Left ventricle myocardium inferior (tissue), 1 donor: ENCODE measurements around the gene DNAAF1. TPM values are rescaled to one million over a fixed set of nuclear protein-coding genes. Genes with fewer than 3 reads are reported as not detected.
"Not testable (repeated sequence)": the region's sequence is repeated elsewhere in the genome, so short reads cannot be mapped to it uniquely, and the experiment has no call there.

Source experiments
- DNase-seq: peaks from one replicate; pipeline ENCODE4 v3.0.0-alpha.2; 2020
- H3K27ac ChIP-seq: fragments of 200-600 bp; replicated peaks from 2 replicates; pipeline ENCODE4 v1.8.0; 2021
- H3K27me3 ChIP-seq: fragments of 200-600 bp; 2 replicates; pipeline ENCODE4 v1.8.0; 2021; ENCODE audit warnings: low read depth
- H3K36me3 ChIP-seq: fragments of 200-600 bp; 2 replicates; pipeline ENCODE4 v1.8.0; 2021
- H3K4me1 ChIP-seq: fragments of 200-600 bp; 2 replicates; pipeline ENCODE4 v1.8.0; 2021
- H3K4me3 ChIP-seq: fragments of 200-600 bp; 2 replicates; pipeline ENCODE4 v1.8.0; 2021; ENCODE audit warnings: mild to moderate bottlenecking, moderate library complexity
- H3K9me3 ChIP-seq: fragments of 200-600 bp; replicated peaks from 2 replicates; pipeline ENCODE4 v1.8.0; 2021
- CTCF ChIP-seq: fragments of 200-600 bp; IDR thresholded peaks from 2 replicates; pipeline ENCODE4 v1.8.0; 2021; ENCODE audit warnings: antibody characterized with exemption, mild to moderate bottlenecking, borderline replicate concordance
- intact Hi-C: fragments of 100-400 bp; cut with micrococcal nuclease; formaldehyde crosslinking; loops from one replicate; pipeline ENCODE4 v1.11.0; 2022
- total RNA-seq: library from RNA; stranded (reverse); fragmentation: NEBNext Ultra II Directional; extraction: Animal tissue kit (Norgen Biotek cat#: 25700); gene quantifications from one replicate; pipeline ENCODE4 v1.2.1, GENCODE V29; 2021
- donor health status: DM: no; HTN: yes; CAD: no; lungs with severe emphysema.

Gene DNAAF1
- total RNA-seq, 1 donor from 2014 or later = 0.14 TPM

DNA sequence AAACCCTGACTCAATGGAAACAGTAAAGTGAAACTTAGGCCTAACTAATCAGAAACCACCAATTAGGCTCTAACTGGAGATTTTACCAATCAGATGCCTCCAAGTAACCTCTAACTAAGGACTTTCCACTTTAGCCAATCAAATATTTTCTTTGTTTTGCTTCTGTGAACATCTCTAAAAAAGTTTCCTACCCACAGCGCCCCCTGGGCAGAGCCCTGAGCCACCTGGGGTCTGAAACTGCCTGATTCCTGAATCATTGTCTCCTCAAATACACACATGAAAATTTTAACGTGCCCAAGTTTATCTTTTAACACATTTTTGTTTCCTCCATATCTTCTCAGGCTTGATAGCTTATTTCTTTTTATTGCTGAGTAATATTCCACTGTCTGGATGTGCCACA is 64.9 kb downstream of the DNAAF1 start:
- no peaks in the 10 kb centered on the region for H3K9me3 ChIP-seq
- no peak for DNase-seq
- no peaks in the 10 kb centered on the region for H3K36me3 ChIP-seq
- H3K27ac ChIP-seq = no peak overlapping the region
- H3K4me3 ChIP-seq = no peak overlapping the region
- intact Hi-C loops = no loop called here
- no peaks in the 10 kb centered on the region for H3K27me3 ChIP-seq
- TF ChIP-seq CTCF = no peak
- H3K4me1 ChIP-seq = peaks cover 8% of the 10 kb centered on the region

- H3K4me3 ChIP-seq = no peak overlapping the region
- H3K36me3 ChIP-seq = no peaks in the 10 kb centered on the region
- intact Hi-C loops = no loop called here
- H3K9me3 ChIP-seq = no peaks in the 10 kb centered on the region
- no peak for DNase-seq
- H3K27ac ChIP-seq = no peak overlapping the region
- TF ChIP-seq CTCF = no peak
- no peaks in the 10 kb centered on the region for H3K27me3 ChIP-seq
- peaks cover 9% of the 10 kb centered on the region for H3K4me1 ChIP-seq
Measured at GRCh38 chr16:84212154-84212553, 67.0 kb downstream of the DNAAF1 start.

DNA sequence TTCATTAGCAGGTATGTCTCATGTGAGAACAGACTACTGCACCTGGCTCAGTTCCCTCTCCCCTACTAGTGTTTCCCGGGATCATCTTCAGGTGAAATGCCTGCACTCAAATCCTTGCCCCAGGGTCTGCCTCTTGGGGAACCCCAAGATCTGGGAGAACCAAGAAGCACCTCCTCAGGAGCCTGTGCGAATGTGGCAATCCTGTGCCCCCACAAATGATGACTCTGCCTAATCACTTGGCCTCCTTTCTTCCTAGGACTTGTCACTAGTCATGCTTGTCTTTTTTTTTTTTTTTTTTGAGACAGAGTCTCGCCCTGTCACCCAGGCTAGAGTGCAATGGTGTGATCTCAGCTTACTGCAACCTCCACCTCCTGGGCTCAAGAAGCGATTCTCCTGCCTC is 67.5 kb downstream of the DNAAF1 start:
- H3K27me3 ChIP-seq = peaks cover under 1% of the 10 kb centered on the region
- no peaks in the 10 kb centered on the region for H3K36me3 ChIP-seq
- no peak for TF ChIP-seq CTCF
- no peaks in the 10 kb centered on the region for H3K9me3 ChIP-seq
- no peak overlapping the region for H3K4me3 ChIP-seq
- DNase-seq = no peak
- H3K27ac ChIP-seq = no peak overlapping the region
- peaks cover 9% of the 10 kb centered on the region for H3K4me1 ChIP-seq
- intact Hi-C loops = no loop called here

DNA sequence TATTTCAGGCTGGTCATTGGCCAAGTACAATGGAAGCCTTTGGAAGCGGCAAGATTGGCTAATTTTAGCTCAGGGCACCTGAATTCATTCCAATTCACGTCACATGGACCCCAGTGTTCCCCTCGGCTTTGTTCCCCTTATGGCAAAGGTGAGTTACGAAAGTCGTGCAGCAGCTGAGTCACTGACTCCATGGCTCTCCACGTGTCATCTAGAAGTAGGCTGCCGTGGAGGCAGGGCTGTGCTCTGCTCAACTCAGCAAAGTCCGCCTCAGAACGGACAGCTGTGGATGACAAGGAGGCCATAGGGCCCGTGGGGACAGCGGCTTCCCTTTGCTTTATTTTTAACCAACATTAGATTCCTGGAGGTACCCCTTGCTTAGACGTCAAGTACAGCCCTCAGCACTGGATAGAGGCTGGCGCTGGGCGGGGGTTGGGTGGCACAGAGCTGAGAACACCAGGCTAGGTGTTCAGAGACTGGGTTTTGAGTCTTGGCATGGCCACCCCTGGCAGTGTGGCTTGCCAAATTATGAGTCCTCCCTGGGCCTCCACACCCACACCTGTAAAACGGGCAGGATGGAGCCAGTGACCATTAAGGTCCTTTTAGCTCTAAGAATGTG is 69.5 kb downstream of the DNAAF1 start:
- Histone ChIP-seq H3K27me3 (peaks cover 3% of the 10 kb centered on the region), H3K4me1 (peaks cover 9% of the 10 kb centered on the region), H3K27ac (no peak overlapping the region), H3K4me3 (no peak overlapping the region), H3K36me3 (no peaks in the 10 kb centered on the region), H3K9me3 (no peaks in the 10 kb centered on the region)
- intact Hi-C loops = no loop called here
- TF ChIP-seq CTCF = no peak
- DNase-seq = no peak

GRCh38 chr16:84215531-84215930 is 70.4 kb downstream of the DNAAF1 start:
- no peaks in the 10 kb centered on the region for H3K36me3 ChIP-seq
- DNase-seq = no peak
- peaks cover 9% of the 10 kb centered on the region for H3K4me1 ChIP-seq
- no peak for TF ChIP-seq CTCF
- no peak overlapping the region for H3K4me3 ChIP-seq
- H3K9me3 ChIP-seq = no peaks in the 10 kb centered on the region
- intact Hi-C loops = no loop called here
- H3K27me3 ChIP-seq = peaks cover 3% of the 10 kb centered on the region
- H3K27ac ChIP-seq = no peak overlapping the region

DNA sequence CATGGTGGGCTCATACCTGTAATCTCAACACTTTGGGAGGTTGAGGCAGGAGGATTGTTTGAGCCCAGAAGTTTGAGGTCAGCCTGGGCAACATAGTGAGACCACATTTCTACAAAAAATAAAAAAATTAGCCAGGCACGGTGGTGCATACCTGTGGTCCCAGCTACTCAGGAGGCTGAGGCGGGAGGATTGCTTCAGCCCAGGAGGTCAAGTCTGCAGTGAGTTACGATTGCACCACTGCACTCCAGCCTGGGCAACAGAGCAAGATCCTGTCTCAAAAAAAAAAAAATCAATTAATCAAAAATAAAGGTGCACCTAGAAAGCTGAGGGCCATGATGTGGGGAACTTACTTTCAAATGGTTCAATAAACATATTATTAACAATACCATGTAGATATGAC is 71.0 kb downstream of the DNAAF1 start:
- DNase-seq, H3K27me3 ChIP-seq, H3K27ac ChIP-seq, intact Hi-C loops, H3K9me3 ChIP-seq, H3K4me1 ChIP-seq, H3K4me3 ChIP-seq, H3K36me3 ChIP-seq: not testable (repeated sequence)
